A549 treated with AZD9567 at 1 μM for 4 hours (cell line): Measurements from ENCODE around the gene UFC1. TPM values are rescaled to one million over a fixed set of nuclear protein-coding genes. Genes with fewer than 3 reads are reported as not detected.

ENCODE experiments used
- total RNA-seq: library from RNA; stranded (reverse); fragments of 200-300 nt; extraction: Qiagen RNA extraction; gene quantifications from 5 replicates; pipeline ENCODE4 v1.2.3, GENCODE V29; 2022; ENCODE audit not compliant: insufficient read depth

The UFC1 gene
- 83.6 to 117 TPM (median 85.0 TPM) in 5 replicates for total RNA-seq

DNA sequence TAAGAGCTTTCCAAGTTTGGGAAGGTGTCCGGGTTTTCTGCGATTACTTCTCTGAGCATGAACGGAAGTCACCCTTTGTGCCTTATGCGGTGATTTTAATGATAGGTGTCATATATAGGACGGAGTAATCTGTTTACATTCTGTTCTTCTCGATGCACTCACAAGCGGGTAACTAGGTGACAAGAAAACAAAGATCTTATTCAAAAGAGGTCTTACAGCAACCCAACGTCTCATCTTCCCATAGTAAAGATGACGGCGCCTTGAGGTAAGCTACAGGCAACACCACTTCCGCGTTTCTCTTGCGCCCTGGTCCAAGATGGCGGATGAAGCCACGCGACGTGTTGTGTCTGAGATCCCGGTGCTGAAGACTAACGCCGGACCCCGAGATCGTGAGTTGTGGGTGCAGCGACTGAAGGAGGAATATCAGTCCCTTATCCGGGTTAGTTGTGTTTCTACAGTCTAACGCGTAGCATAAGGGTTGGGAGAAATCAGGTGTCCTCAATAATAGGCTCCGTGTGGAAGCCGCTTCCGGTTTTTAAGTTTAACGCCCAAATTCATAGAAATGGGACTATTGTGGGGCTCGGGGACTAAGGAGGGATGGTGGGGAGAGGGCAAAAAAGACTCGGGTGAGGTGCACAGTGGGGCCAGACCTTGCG is at the start of gene UFC1:
Gene UFC1, plus strand, starts transcription at position 297 of the 656 bp plus-strand sequence. Its CDS starts 20 bp downstream, at position 317.

DNA sequence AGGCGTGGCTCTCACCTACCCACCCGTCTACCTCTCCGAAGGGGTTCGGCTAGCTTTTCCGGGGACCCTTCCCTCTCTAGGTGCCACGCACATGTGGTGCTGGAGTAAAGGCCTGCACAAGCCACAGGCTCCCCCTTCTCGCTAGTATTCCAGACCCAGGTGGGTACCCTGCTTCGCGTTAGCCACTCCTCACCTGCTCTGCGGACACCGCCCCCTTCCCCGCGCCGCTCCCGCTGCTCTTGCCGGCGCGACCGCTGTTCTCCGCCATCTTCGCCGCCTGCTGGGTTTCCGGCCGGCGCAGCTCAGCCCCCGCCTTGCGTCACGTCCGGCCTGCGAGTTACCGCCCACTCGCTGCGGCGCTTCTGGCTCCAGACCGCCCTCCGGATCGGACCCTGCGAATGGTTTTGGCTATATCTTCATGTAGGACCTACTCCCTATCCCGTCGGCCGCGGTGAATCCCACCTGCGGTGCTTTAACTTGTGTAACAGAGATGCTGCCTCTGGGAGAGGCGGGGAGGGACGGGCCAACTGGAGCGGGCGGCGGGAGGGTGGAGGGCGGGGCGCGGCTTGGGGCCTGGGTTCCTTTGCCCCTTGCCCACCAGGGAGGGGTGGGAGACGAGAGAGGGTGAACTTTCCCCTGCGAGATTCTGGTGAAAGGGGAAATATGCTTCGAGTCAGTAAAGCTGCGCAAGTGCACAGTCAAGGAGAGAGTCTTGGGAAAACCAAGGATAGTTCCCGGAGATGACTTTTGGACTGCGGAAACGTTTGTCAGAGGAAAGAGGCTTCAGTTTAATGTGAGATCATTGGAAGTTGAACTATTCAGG is 35.8 kb upstream of the UFC1 start, which contains the start of the genes NIT1 and PFDN2:
Gene NIT1, plus strand, starts transcription at position 347 of the 823 bp plus-strand sequence. Its CDS starts 72 bp downstream, at position 419.
Gene PFDN2, minus strand, starts transcription at position 279 of the 823 bp plus-strand sequence. Its CDS starts 11 bp downstream, at position 268.

DNA sequence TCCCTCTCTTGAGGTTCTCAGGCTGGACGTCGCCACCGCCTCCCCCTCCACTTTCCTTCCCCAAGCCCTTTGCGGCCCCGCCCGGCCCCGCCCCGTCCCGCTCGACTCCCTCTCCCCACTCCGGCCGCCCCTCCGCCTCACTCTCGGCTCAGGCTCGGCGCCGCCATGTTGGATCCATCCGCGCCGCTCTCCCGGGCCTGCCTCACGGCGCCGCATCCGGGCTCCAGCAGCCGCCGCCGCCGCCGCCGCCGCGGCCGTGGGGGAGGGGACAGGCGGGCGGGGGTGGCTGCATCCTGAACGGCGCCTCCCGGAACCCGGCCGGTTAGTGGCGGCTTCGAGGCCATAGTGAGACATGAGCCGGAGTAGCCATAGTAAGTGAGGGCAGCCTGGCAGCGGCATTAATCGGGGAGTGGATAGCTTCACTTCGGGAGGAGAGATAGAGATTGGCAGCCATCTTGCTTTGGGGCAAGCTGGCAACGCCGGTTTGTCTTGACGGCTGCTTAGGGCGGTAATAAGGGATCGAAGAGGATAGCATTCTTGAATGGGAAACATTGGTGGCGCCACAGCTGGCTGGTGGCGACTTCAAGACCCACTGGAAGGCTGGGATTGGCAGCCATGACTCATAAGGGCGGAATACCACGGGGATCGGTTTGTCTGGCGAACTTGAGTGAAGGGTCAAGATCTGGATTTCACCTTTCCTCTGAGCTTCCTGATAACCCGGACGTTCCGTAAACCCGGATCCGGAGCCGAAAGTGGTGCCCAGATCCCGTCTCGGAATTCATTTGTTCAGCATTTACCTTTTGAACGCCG is 21.2 kb upstream of the UFC1 start, which contains the start of gene DEDD:
Gene DEDD, minus strand, starts transcription at position 258 of the 810 bp plus-strand sequence. CDS start 8,205 bp downstream, outside the sequence.

GRCh38 chr1:161159087-161159912 is 5.5 kb downstream of the UFC1 start, which contains the start of gene USP21:
TSS of gene USP21 (plus strand) at chr1:161159500. CDS start at chr1:161160641, 1,141 bp downstream.

DNA sequence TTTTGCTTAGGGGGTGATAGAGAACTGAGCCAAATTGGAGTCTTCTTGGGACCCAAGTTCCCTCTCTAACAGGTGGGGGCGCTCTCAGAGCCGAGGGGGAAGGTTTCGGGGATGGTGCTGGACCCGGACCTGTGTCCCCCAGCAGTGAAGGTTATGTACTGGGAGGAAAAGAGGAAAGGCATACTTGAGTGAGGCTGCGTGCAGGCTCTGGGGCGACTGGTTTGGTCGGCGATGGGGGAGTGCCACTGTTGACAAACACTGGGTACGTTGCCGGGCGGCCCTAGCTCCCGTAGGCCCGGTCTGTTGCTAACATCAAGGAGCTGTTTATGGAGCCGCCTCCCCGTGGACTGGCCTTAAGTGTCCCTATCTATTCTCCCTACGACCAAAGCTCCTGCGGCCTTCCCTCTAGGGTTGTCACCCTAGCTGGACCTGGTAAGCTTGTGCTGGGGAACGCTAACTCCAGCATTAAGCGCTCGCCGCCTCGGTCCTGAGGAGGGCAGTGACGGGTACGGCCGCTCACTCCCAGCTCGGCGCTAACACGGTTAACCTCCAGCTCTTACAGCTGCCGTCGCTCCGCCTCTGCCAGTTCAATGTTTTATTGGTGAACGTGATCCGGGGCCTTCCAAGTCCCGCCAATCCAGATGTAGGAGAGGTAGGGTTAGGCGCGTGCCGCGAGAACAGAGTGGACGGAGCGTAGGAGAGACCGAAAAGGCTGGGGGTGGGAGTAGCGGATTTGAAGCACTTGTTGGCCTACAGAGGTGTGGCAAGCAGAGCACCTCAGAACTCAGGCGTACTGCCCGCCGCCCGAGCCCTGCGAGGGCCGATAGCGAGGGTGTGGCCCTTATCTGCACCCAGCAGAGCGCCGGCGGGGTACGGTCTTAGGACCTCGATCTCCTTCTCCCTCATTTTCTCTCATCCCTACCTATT is 12.2 kb downstream of the UFC1 start, which contains the start of gene PPOX:
Gene PPOX, plus strand, starts transcription at position 685 of the 927 bp plus-strand sequence. CDS start 422 bp downstream, outside the sequence.

DNA sequence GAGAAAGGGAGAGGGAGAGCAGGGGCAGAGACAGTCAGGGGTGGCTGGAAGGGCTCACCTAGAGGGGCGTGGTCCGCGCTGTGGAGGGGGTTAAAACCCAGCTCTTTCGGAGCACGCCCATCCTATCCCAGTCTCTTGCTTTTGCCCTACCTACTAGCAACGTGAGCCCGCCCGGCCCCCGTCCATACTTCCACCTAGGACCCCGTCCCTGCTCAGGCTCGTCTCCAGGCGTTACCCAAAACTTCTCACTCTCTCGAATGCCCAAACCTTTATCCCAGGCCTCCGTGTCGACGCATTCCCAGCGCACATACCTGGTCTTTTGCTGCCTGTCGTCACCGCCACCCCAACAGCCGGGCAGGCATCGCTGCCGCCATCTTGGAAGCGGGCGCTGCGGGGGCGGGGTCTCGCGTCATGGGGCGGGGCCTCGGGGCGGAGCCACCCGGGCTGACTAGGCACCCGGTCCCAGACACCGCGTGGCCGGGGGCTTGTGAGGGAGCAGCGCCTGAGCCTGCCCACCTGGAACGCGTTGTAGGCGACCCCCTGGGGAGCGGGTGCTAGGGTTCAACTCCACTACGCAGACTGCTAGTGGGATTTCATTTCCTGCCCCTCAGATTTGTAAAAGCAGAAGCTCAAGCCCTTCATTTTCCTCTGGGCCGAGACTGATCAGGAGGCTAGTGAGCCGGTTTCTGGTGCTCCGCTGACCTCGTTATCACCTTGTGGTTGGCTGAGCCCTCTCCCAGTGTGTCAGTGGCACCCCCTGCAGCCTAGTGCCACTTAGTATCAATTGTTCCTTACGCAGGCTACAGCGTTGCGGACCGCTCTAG is 23.5 kb downstream of the UFC1 start, which contains the start of gene B4GALT3:
Gene B4GALT3, minus strand, starts transcription at position 396 of the 824 bp plus-strand sequence. CDS start 1,447 bp downstream, outside the sequence.

GRCh38 chr1:161198897-161199431 is 45.2 kb downstream of the UFC1 start, which contains the start of gene ADAMTS4:
TSS of gene ADAMTS4 (minus strand) at chr1:161199054. CDS start at chr1:161198627, 427 bp downstream.

DNA sequence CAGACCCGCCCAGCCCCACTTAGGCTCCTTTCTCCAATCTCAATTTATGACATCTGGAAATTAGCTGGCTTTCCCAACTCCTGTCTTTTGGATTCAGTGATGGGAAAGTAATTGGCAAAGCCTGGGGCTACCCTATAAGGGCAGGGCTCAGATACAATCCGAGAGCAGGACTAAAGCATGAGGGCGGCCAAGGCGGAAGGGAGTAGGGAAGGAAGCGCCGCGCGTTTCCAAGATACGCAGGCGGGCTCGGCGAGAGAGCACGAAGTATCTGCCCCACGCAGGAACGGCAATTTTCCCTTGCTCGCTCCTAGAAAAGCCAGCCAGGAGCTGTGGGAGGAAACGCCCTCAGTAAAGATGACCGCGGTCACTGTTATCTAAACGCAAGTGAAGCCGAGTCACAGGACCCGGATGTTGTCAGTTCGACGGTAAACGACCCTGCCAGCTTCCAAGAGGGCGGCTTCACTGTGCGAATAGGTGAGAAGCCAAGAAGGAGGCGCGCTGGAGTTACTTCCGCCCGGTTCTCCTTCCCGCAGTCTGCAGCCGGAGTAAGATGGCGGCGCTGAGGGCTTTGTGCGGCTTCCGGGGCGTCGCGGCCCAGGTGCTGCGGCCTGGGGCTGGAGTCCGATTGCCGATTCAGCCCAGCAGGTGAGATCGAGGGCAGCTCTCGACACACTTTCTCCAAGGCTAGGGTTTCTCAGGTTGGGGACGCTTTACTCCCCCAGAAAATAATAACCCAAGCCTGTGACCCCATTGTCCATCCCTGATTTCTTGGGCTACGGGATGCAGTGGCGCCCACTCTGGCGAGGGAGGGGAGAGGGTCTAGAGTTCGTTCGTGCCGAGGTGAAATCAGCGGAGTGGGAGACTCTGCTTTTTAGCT is 48.3 kb downstream of the UFC1 start, which contains the start of gene NDUFS2:
Gene NDUFS2, plus strand, starts transcription at position 532 of the 877 bp plus-strand sequence. Its CDS starts 19 bp downstream, at position 551.

Other genes starting within 250 kb of the UFC1 start
- gene ITLN2, start 199.2 kb upstream of the UFC1 start, total RNA-seq = 0.21 to 0.57 TPM (median 0.42 TPM) in 4 of 5 replicates, not detected in the other
- 42.6 to 53.0 TPM (median 51.4 TPM) in 5 replicates for gene F11R, start 132.8 kb upstream of the UFC1 start, total RNA-seq
- 0.21 to 0.50 TPM (median 0.36 TPM) in 4 of 5 replicates, not detected in the other for gene TSTD1, start 115.0 kb upstream of the UFC1 start, total RNA-seq
- gene USF1, start 108.0 kb upstream of the UFC1 start, total RNA-seq = 44.7 to 50.9 TPM (median 49.1 TPM) in 5 replicates
- 0.05 to 0.11 TPM (median 0.09 TPM) in 4 of 5 replicates, not detected in the other for gene ARHGAP30, start 84.1 kb upstream of the UFC1 start, total RNA-seq
- 0.82 to 1.6 TPM (median 1.5 TPM) in 5 replicates for gene NECTIN4, start 64.4 kb upstream of the UFC1 start, total RNA-seq
- 1.3 to 3.0 TPM (median 1.7 TPM) in 4 of 5 replicates, not detected in the other for gene KLHDC9, start 55.6 kb upstream of the UFC1 start, total RNA-seq
- gene PFDN2, start 35.9 kb upstream of the UFC1 start, total RNA-seq = 104 to 114 TPM (median 107 TPM) in 5 replicates
- gene NIT1, start 35.9 kb upstream of the UFC1 start, total RNA-seq = 19.5 to 32.3 TPM (median 30.3 TPM) in 5 replicates
- gene DEDD, start 21.3 kb upstream of the UFC1 start, total RNA-seq = 26.9 to 31.1 TPM (median 29.9 TPM) in 5 replicates
- gene USP21, start 5.5 kb downstream of the UFC1 start, total RNA-seq = 20.4 to 25.2 TPM (median 21.7 TPM) in 5 replicates
- 13.4 to 18.9 TPM (median 16.2 TPM) in 5 replicates for gene PPOX, start 12.4 kb downstream of the UFC1 start, total RNA-seq
- gene B4GALT3, start 23.5 kb downstream of the UFC1 start, total RNA-seq = 20.0 to 28.4 TPM (median 27.3 TPM) in 5 replicates
- gene ADAMTS4, start 45.1 kb downstream of the UFC1 start, total RNA-seq = 0.01 to 0.03 TPM in 2 of 5 replicates, not detected in the others
- 76.0 to 87.5 TPM (median 80.1 TPM) in 5 replicates for gene NDUFS2, start 48.4 kb downstream of the UFC1 start, total RNA-seq
- gene FCER1G, start 61.3 kb downstream of the UFC1 start, total RNA-seq = 0.16 to 0.32 TPM (median 0.27 TPM) in 4 of 5 replicates, not detected in the other
- gene APOA2, start 69.7 kb downstream of the UFC1 start, total RNA-seq = 32.6 TPM in 1 of 5 replicates, not detected in the others
- 8.5 to 15.8 TPM (median 10.7 TPM) in 5 replicates for gene TOMM40L, start 72.1 kb downstream of the UFC1 start, total RNA-seq
- 0.07 TPM in 1 of 5 replicates, not detected in the others for gene NR1I3, start 84.2 kb downstream of the UFC1 start, total RNA-seq
- 0.06 to 0.13 TPM in 2 of 5 replicates, not detected in the others for gene PCP4L1, start 104.8 kb downstream of the UFC1 start, total RNA-seq
- gene MPZ, start 156.0 kb downstream of the UFC1 start, total RNA-seq = 0.18 to 0.26 TPM (median 0.23 TPM) in 4 of 5 replicates, not detected in the other
- gene SDHC, start 160.4 kb downstream of the UFC1 start, total RNA-seq = 238 to 251 TPM (median 247 TPM) in 5 replicates
- 0.18 to 0.44 TPM (median 0.26 TPM) in 3 of 5 replicates, not detected in the others for gene CFAP126, start 213.9 kb downstream of the UFC1 start, total RNA-seq